Adipose tissue (tissue), 3 donors: ENCODE measurements around the gene ZNF324B. TPM values are rescaled to one million over a fixed set of nuclear protein-coding genes. Genes with fewer than 3 reads are reported as not detected.

Source experiments
- polyA plus RNA-seq, 3 donors: library from polyadenylated mRNA; stranded (reverse); fragments of 200-250 nt; gene quantifications; one replicate each; pipeline ENCODE4 v1.2.3, GENCODE V29; 2013
- donor health status: healthy with polysubstance abuse.
- donor health status: Bipolar disorder and iron deficiency.
- donor health status: healthy.

The ZNF324B gene
- polyA plus RNA-seq, 3 donors = 1.8 to 2.9 (median 2.0) TPM

Other genes with a start within 250 kb of the ZNF324B start
- 10 to 100 TPM; 10.1 to 10.6 (median 10.2) TPM for gene ZNF544, start 222.7 kb upstream of the ZNF324B start, polyA plus RNA-seq
- gene ZNF8, start 172.7 kb upstream of the ZNF324B start, polyA plus RNA-seq = 1 to 10 TPM in 1 of 3 donors, under 1 TPM in 2; 0.68 to 1.1 (median 0.90) TPM
- gene ERVK3-1, start 146.2 kb upstream of the ZNF324B start, polyA plus RNA-seq = 10 to 100 TPM; 19.6 to 39.2 (median 25.0) TPM
- gene ZSCAN22, start 124.6 kb upstream of the ZNF324B start, polyA plus RNA-seq = 1 to 10 TPM in 1 of 3 donors, under 1 TPM in 2; 0.67 to 1.1 (median 0.80) TPM
- 10 to 100 TPM; 12.8 to 38.3 (median 14.1) TPM for gene A1BG, start 98.1 kb upstream of the ZNF324B start, polyA plus RNA-seq
- 1 to 10 TPM in 1 of 3 donors, under 1 TPM in 2; 0.22 to 1.3 (median 0.51) TPM for gene ZNF497, start 88.9 kb upstream of the ZNF324B start, polyA plus RNA-seq
- gene ZNF837, start 70.6 kb upstream of the ZNF324B start, polyA plus RNA-seq = 1 to 10 TPM in 2 of 3 donors, under 1 TPM in 1; 0.56 to 1.6 (median 1.0) TPM
- 1,000 to 10,000 TPM; 1,642 to 2,053 (median 1,868) TPM for gene RPS5, start 64.4 kb upstream of the ZNF324B start, polyA plus RNA-seq
- gene RNF225, start 56.0 kb upstream of the ZNF324B start, polyA plus RNA-seq = not detected
- 10 to 100 TPM in 1 of 3 donors, 1 to 10 TPM in 2; 3.1 to 10.6 (median 5.5) TPM for gene ZNF584, start 43.0 kb upstream of the ZNF324B start, polyA plus RNA-seq
- 1 to 10 TPM in 1 of 3 donors, under 1 TPM in 2; 0.45 to 1.0 (median 0.89) TPM for gene ZNF132, start 11.5 kb upstream of the ZNF324B start, polyA plus RNA-seq
- gene ZNF324, start 15.5 kb downstream of the ZNF324B start, polyA plus RNA-seq = 1 to 10 TPM; 4.0 to 6.0 (median 4.3) TPM
- 1 to 10 TPM; 7.3 to 8.8 (median 7.8) TPM for gene ZNF446, start 24.7 kb downstream of the ZNF324B start, polyA plus RNA-seq
- 10 to 100 TPM; 11.7 to 19.5 (median 12.5) TPM for gene SLC27A5, start 60.4 kb downstream of the ZNF324B start, polyA plus RNA-seq
- gene ZBTB45, start 68.2 kb downstream of the ZNF324B start, polyA plus RNA-seq = 1 to 10 TPM; 5.3 to 8.2 (median 6.6) TPM
- gene TRIM28, start 92.4 kb downstream of the ZNF324B start, polyA plus RNA-seq = 100 to 1,000 TPM; 154 to 206 (median 156) TPM
- gene CHMP2A, start 103.5 kb downstream of the ZNF324B start, polyA plus RNA-seq = 100 to 1,000 TPM in 2 of 3 donors, 10 to 100 TPM in 1; 96.8 to 196 (median 184) TPM
- 10 to 100 TPM; 26.7 to 47.6 (median 46.1) TPM for gene UBE2M, start 107.0 kb downstream of the ZNF324B start, polyA plus RNA-seq
- 10 to 100 TPM; 11.2 to 16.4 (median 14.7) TPM for gene MZF1, start 121.7 kb downstream of the ZNF324B start, polyA plus RNA-seq